DND-41 (cell line): ENCODE data around the gene EGFL6.

ENCODE experiments used
- ATAC-seq: fragments of 200-7000 bp; cut with Tn5 transposase; 3 replicates; pipeline ENCODE4 v1.9.1; 2021; ENCODE audit warnings: low read depth; ENCODE audit not compliant: insufficient read depth
- DNase-seq: peaks from one replicate; pipeline ENCODE4 v3.0.0-alpha.2; 2020
- H2AFZ ChIP-seq: 2 replicates; pipeline ENCODE4 v1.6.0; 2012; ENCODE audit warnings: low read depth, low read length
- H3K27ac ChIP-seq: 2 replicates; pipeline ENCODE4 v1.5.1; 2012; ENCODE audit warnings: low read length, inconsistent platforms
- H3K27me3 ChIP-seq: fragments of 200-600 bp; sonication (generic); 2 replicates; pipeline ENCODE4 v1.6.0; 2012; ENCODE audit warnings: low read length, mild to moderate bottlenecking, inconsistent platforms; ENCODE audit not compliant: insufficient read depth, poor library complexity
- H3K36me3 ChIP-seq: 2 replicates; pipeline ENCODE4 v1.5.1; 2012; ENCODE audit warnings: low read length, inconsistent platforms; ENCODE audit not compliant: insufficient read depth
- H3K4me1 ChIP-seq: 2 replicates; pipeline ENCODE4 v1.5.1; 2012; ENCODE audit warnings: mild to moderate bottlenecking, low read length; ENCODE audit not compliant: insufficient read depth
- H3K4me2 ChIP-seq: 2 replicates; pipeline ENCODE4 v1.6.0; 2012; ENCODE audit warnings: mild to moderate bottlenecking, moderate library complexity, low read length, inconsistent platforms; ENCODE audit not compliant: insufficient read depth
- H3K4me3 ChIP-seq, 2 experiments: fragments of 200-600 bp in 1 of 2; shearing (Covaris generic) in 1 of 2; 2 replicates each; pipeline ENCODE4 v1.5.1; 2012 to 2016; ENCODE audit warnings: inconsistent platforms in 2 of 2, low read length in 2 of 2, mild to moderate bottlenecking in 2 of 2, low read depth in 1 of 2, moderate library complexity in 1 of 2
- H3K79me2 ChIP-seq: 2 replicates; pipeline ENCODE4 v1.6.0; 2012; ENCODE audit warnings: low read length, inconsistent platforms; ENCODE audit not compliant: insufficient read depth
- H3K9ac ChIP-seq: 2 replicates; pipeline ENCODE4 v1.6.0; 2012; ENCODE audit warnings: low read depth, mild to moderate bottlenecking, inconsistent platforms, low read length, moderate library complexity
- H3K9me3 ChIP-seq: 2 replicates; pipeline ENCODE4 v1.5.1; 2012; ENCODE audit warnings: low read length, moderate library complexity, mild to moderate bottlenecking, inconsistent platforms; ENCODE audit not compliant: insufficient read depth, severe bottlenecking
- H4K20me1 ChIP-seq: 2 replicates; pipeline ENCODE4 v1.6.0; 2012; ENCODE audit warnings: low read length; ENCODE audit not compliant: insufficient read depth
- CTCF ChIP-seq: IDR thresholded peaks from 2 replicates; pipeline ENCODE4 v1.5.1; 2012; ENCODE audit warnings: borderline replicate concordance, low read length, moderate library complexity, mild to moderate bottlenecking; ENCODE audit not compliant: poor library complexity, severe bottlenecking; ENCODE audit errors: extremely low read depth
- EZH2 ChIP-seq: IDR thresholded peaks from 3 replicates; pipeline ENCODE4 v1.6.1; 2012; ENCODE audit warnings: borderline replicate concordance, low read depth, mild to moderate bottlenecking, moderate library complexity, low read length, inconsistent platforms; ENCODE audit not compliant: severe bottlenecking

Gene EGFL6

GRCh38 chrX:13565511-13565910, 3.9 kb upstream of the EGFL6 start:
- Histone ChIP-seq H3K4me3 (no peak overlapping the region), H3K27me3 (no peaks in the 10 kb centered on the region), H3K36me3 (no peaks in the 10 kb centered on the region), H2AFZ (no peak overlapping the region), H3K9me3 (no peaks in the 10 kb centered on the region), H3K27ac (no peak overlapping the region), H3K79me2 (no peaks in the 10 kb centered on the region), H3K4me1 (no peaks in the 10 kb centered on the region), H3K9ac (no peak overlapping the region), H4K20me1 (no peaks in the 10 kb centered on the region), H3K4me2 (no peak overlapping the region)
- DNase-seq = no peak
- ATAC-seq = no peak
- TF ChIP-seq CTCF (no peak), EZH2 (no peak)

GRCh38 chrX:13570261-13570605, 832 bp downstream of the EGFL6 start:
- H3K79me2 ChIP-seq = no peaks in the 10 kb centered on the region
- H2AFZ ChIP-seq = no peak overlapping the region
- DNase-seq (no peak), ATAC-seq (no peak)
- no peaks in the 10 kb centered on the region for H4K20me1 ChIP-seq
- TF ChIP-seq CTCF = no peak
- TF ChIP-seq EZH2 = no peak
- no peaks in the 10 kb centered on the region for H3K36me3 ChIP-seq
- no peaks in the 10 kb centered on the region for H3K9me3 ChIP-seq
- H3K27ac ChIP-seq = no peak overlapping the region
- H3K4me2 ChIP-seq = no peak overlapping the region
- no peaks in the 10 kb centered on the region for H3K4me1 ChIP-seq
- H3K4me3 ChIP-seq = no peak overlapping the region
- H3K9ac ChIP-seq = no peak overlapping the region
- H3K27me3 ChIP-seq = no peaks in the 10 kb centered on the region

GRCh38 chrX:13571136-13571535, 1.7 kb downstream of the EGFL6 start:
- no peaks in the 10 kb centered on the region for H3K9me3 ChIP-seq
- no peaks in the 10 kb centered on the region for H3K36me3 ChIP-seq
- ATAC-seq = no peak

More at GRCh38 chrX:13571136-13571535, 1.7 kb downstream of the EGFL6 start:
- Histone ChIP-seq H4K20me1 (no peaks in the 10 kb centered on the region), H3K4me2 (no peak overlapping the region), H3K4me3 (no peak overlapping the region), H2AFZ (no peak overlapping the region), H3K79me2 (no peaks in the 10 kb centered on the region), H3K27me3 (no peaks in the 10 kb centered on the region), H3K27ac (no peak overlapping the region), H3K9ac (no peak overlapping the region), H3K4me1 (no peaks in the 10 kb centered on the region)
- no peak for DNase-seq
- TF ChIP-seq CTCF (no peak), EZH2 (no peak)
